ENCODE data around the gene CHRNA7.

CHRNA7 gene

GRCh38 chr15:32029862-32030781 lies at the start of gene CHRNA7:
TSS of gene CHRNA7 (plus strand) at chr15:32030515. CDS start at chr15:32030595, 80 bp downstream.
- DNase-seq (ENCODE audit: low read depth) = peak; percentile 14

- no peak for DNase-seq (ENCODE audit: low read depth)
Observed at GRCh38 chr15:31985607-31986006, 44.7 kb upstream of the CHRNA7 start.

DNA sequence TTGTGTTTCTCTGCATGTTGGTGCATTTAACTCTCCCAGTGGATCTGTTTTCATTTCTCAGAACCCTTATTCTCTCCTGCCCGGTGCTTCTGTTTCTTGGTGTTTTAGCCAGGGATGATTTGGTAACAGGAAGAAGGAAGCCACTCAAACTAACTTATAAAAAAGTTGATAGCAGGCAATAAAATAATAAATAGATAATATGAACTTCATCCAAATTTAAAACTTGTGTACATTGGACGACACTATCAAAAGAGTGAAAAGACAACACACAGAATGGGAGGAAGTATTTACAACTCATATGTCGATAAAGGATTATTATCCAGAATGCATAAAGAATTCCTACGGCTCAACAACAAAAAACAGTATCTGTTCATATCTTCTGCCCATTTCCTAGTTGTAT lies 37.3 kb upstream of the CHRNA7 start:
- no peak for DNase-seq (ENCODE audit: low read depth)

GRCh38 chr15:31997711-31998110 lies 32.6 kb upstream of the CHRNA7 start:
- no peak for DNase-seq (ENCODE audit: low read depth)

DNA sequence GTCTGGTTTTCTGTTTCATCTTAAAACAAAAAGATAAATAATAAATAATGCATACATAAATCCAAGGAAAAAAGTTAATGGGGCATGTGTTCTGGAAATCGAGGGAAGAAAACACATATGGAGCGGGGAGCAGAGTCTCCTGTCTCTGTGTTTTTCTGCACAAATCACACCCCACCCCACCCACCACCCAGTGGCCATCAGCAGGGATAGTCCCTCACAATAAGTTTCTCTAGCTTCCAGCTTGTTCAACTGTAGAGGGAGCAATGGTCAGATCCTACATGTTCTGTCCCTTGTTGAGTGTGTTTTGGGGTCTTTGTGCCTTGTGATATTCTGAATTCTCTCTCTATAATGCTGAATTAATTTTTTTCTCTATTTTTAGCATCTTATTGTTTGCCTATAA lies 26.8 kb upstream of the CHRNA7 start:
- DNase-seq (ENCODE audit: low read depth) = no peak

DNA sequence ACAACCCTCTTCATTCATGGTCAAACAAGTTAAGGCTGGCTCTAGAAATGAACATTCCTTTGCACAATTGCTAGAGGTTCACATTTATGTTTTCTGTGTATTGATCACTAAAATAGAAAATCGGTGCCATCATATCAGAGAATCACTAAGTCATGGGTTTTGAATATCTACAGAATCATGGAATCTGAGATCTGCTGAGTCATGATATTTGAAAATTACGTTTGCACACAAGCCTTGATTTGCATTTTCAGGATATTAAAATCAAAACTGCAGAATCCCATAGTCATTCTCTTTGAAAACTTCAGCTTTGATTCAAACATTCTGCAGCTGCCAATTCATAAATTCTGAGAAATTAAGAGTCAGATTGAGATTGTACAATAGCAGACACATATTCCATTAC lies 26.1 kb upstream of the CHRNA7 start:
- DNase-seq (ENCODE audit: low read depth) = no peak

DNA sequence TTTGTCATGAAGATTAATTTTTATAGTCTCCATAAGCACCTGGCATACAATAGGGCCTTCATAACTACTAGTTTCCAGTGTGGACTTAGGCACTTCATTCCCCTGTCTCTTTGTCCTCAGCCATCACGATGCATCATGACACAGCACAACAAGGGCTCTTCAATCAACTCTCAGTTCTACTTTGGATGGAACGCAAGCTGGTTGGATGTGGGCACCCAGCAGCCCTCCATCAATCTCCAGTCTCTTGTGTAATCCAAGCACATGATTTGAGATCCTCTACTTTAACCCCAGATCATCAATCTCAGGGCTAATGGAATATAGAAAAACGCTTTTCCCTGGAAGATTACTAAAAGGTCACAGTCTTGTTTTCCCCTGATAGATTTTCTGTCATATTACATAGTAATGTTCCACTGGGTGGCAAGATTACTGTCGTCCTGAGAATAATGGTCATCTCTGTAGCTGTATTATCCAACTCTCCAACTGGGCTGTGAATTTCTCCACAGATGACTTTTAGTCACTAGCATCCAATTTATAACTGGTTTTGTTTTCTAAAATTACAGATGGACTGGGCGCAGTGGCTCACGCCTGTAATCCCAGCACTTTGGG lies 22.9 kb upstream of the CHRNA7 start:
- DNase-seq (ENCODE audit: low read depth) = no peak

- no peak for DNase-seq (ENCODE audit: low read depth)
Observed at GRCh38 chr15:32014953-32015352, 15.4 kb upstream of the CHRNA7 start.

- no peak for DNase-seq (ENCODE audit: low read depth)
Observed at GRCh38 chr15:32020156-32020555, 10.2 kb upstream of the CHRNA7 start.

GRCh38 chr15:32028921-32029320 lies 1.4 kb upstream of the CHRNA7 start:
- DNase-seq (ENCODE audit: low read depth) = no peak

- DNase-seq (ENCODE audit: low read depth) = no peak
Observed at GRCh38 chr15:32029409-32029861, 880 bp upstream of the CHRNA7 start.

DNA sequence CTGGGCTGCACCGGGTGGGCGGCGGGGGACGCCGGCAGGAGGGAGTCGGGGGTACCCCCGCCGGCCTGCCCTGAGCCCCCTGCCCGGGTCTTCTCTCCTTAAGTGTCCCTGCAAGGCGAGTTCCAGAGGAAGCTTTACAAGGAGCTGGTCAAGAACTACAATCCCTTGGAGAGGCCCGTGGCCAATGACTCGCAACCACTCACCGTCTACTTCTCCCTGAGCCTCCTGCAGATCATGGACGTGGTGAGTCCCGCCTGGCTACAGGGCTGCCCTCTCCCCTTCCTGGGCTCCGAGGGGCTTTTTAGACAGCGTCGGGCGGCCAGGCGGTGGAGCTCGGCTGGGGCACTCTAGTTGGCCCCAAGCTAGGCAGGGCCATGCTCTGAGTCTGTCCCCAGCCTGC lies 480 bp downstream of the CHRNA7 start:
- DNase-seq (ENCODE audit: low read depth) = no peak

DNA sequence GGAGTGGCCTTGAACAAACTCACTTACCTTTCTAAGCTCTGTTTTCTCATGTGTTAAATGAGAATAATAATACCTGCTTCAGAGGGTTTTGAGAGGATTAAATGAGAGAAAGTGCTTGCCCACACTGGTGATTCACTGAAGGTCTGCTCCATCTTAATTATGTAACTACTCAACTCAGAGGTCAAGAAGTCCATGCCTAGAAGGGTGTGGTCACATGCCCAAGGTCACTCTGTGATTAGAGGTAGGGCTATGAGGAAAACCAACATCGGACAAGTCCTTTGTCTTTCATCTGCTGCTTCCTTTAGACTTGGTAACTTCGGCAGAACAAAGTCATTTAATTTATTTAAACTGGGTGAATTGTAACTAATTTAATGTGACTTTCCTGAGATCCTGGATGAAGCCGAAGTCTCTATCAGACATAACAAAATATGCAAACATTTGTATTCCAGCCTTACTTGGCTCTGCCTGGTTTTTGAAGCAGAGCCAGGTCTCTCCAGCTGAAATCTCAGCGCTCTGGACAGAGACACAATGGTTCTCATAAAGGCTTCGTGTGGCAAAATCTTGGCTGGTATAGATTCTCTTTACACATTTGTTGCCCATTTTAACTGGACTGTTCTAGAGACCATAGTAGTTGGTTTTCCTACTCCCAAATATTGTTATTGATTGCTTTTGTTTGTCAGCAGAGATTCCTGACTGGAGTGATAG lies 3.0 kb downstream of the CHRNA7 start:
- no peak for DNase-seq (ENCODE audit: low read depth)

DNA sequence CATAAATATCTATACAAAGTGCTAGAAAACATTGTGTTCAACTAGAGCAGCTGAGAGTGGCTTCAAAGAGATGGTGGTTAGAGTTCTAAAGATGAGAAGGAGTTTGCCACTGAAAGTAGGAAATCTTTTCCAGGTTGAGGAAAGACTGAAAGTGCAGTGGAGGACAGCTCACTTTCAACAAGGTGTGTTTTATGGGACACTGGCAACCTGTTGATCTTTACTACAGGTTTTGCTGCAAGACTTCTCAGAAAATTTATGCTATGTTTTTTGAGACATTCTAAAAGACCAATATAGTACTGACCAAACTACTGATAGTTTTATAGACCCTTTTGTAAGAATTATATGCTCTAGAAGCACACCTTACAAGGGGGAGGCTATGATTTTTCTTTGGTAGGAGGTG lies 3.8 kb downstream of the CHRNA7 start:
- DNase-seq (ENCODE audit: low read depth) = no peak

- DNase-seq (ENCODE audit: low read depth) = no peak
Observed at GRCh38 chr15:32035285-32035684, 5.0 kb downstream of the CHRNA7 start.

DNA sequence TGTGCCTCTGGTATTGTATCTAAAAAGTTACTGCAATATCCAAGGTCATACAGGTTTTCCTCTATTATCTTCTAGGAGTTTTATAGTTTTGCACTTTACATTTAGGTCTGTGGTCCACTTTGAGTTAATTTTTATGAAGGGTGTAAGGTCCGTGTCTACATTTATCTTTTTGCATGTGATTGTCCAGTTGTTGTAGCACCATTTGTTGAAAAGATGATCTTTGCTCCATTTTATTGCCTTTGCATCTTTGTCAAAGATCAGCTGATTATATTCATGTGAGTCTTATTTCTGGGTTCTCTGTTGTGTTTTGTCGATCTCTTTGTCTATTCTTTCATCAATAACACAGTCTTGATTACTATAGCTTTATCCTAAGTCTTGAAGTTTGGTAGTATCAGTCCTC lies 6.7 kb downstream of the CHRNA7 start:
- no peak for DNase-seq (ENCODE audit: low read depth)

DNA sequence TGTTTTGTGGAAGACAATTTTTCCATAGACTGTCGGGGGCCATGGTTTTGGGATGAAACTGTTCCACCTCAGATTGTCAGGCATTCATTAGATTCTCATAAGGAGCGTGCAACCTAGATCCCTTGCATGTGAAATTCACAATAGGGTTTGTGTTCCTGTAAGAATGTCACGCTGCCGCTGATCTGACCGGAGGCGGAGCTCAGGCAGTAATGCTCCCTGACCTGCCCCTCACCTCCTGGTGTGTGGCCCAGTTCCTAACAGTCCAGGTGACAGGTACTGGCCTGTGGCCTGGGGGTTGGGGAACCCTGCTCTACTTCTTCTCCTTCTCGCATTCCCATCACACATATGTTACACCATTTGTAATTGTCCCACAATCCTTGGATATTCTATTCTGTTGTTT lies 11.0 kb downstream of the CHRNA7 start:
- DNase-seq (ENCODE audit: low read depth) = no peak

DNA sequence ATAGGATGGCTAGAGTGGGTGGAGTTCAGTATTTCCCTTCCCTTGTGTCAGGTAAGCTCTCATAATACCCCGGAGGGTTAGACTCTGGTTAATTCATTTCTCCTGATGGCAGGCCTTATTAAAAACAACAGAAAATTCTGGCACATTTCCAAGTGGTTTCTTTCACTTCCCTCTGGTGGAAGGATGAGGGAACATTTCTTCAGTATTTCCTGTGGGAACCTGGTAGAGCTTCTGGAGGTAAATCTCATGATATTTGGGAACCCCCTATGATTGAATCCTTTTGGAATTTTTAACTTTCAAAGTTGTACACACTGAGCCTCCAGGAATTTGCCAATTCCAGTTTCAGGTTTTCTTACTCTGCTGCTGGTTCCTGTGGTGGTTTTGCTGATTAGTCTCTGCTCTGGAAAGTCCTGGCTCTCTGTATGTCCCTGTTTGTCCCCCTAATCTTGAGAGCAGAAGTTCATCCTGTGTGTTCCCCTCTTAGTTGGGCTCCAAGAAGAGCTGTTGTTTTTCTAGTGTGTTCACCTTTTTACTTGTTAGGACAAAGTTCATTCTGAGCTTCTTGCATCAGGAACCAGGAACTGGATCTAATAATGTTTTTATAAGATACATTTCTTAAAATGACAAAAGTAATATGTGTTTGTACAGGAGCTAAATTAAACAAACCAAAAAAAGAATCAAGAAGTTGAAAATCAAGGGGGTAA lies 12.1 kb downstream of the CHRNA7 start:
- DNase-seq (ENCODE audit: low read depth) = no peak

- no peak for DNase-seq (ENCODE audit: low read depth)
Observed at GRCh38 chr15:32053719-32054118, 23.4 kb downstream of the CHRNA7 start.

DNA sequence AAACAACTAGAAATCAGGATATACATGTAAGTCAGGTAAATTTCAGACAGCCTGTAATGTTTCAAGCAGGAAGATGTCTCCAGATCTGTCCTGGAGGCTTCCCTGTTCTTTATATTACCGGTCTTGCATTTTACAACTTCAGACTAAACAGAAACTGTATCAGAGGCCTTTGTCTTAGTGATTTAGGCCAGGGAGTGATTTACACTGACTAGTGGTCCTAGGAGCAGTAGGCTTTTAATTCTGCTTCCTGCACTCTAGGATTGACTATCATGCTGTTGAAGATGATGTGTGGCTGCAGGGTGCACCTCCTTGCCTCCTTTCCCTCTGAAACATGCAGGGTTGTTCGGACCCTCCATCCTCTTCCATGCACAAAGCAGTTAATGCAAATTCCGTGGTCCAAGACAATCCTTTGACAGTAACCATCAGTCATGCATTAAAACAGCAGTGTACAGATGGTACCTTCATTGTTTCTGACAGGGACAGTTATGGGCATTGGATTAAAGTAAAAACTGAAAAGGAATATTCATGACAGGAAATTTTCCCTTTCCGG lies 27.6 kb downstream of the CHRNA7 start:
- no peak for DNase-seq (ENCODE audit: low read depth)

GRCh38 chr15:32060706-32061105 lies 30.4 kb downstream of the CHRNA7 start:
- DNase-seq (ENCODE audit: low read depth) = no peak

GRCh38 chr15:32067115-32067514 lies 36.8 kb downstream of the CHRNA7 start:
- no peak for DNase-seq (ENCODE audit: low read depth)
